ENCODE data around the gene UBE2V1. TPM values are rescaled to one million over a fixed set of nuclear protein-coding genes. Genes with fewer than 3 reads are reported as not detected.
A peak's percentile ranks its signal among the peaks of the same experiment; 100 is the strongest.

UBE2V1 gene
- total and polyA plus RNA-seq, 2 of the 13 experiments (the other 11 are each of a cell fraction or from before 2014, with no cell fraction given), result 81.3 to 132 TPM

DNA sequence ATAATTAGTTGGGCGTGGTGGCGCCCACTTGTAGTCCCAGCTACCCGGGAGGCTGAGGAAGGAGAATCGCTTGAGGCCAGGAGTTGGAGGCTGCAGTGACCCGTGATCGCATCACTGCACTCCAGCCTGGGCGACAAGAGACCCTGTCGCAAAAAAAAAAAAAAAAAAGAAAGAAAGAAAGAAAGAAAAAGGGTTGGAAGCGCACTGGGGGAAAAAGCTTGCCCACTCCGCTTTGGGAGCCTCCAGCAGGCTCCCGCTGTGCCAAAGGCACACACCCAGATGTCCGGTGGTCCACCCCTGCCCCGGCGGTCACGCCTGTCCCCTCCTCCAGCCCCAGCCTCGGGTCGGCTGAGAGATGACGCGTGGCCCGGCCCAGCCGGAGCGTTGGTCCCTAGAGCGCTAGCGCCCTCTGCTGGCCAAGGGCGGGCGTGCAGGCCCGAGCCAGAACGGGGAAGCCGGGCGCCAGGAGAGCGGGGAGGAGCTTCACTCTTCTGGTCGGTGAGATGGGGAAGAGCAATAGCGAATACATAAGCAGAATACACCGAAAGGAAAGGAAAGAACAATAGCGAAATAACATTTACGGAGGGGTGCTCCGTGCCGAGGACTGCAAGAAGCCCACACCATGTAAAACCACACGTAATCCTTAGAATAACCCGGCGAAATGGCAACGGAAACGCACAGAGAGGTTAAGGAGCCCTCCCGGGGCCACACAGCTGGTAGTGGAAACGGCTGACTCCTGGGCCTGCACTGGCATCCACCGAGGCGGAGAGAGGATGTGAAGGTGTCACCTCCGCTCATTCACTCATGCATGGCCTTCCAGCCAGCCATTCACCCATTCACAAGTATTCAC, 41.7 kb downstream of the UBE2V1 start (continued):
- TF ChIP-seq, protein P1, sequence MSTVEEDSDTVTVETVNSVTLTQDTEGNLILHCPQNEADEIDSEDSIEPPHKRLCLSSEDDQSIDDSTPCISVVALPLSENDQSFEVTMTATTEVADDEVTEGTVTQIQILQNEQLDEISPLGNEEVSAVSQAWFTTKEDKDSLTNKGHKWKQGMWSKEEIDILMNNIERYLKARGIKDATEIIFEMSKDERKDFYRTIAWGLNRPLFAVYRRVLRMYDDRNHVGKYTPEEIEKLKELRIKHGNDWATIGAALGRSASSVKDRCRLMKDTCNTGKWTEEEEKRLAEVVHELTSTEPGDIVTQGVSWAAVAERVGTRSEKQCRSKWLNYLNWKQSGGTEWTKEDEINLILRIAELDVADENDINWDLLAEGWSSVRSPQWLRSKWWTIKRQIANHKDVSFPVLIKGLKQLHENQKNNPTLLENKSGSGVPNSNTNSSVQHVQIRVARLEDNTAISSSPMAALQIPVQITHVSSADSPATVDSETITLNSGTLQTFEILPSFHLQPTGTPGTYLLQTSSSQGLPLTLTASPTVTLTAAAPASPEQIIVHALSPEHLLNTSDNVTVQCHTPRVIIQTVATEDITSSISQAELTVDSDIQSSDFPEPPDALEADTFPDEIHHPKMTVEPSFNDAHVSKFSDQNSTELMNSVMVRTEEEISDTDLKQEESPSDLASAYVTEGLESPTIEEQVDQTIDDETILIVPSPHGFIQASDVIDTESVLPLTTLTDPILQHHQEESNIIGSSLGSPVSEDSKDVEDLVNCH (CRISPR knock-in tag; IDR thresholded peaks at IDR 0.05), result no peak
- TF ChIP-seq CENPT (CRISPR knock-in tag; IDR thresholded peaks at IDR 0.05; ENCODE audit: low read depth) (no peak), ZNF10 (CRISPR knock-in tag; IDR thresholded peaks at IDR 0.05; ENCODE audit: borderline replicate concordance, low read depth) (no peak), PHF21A (CRISPR knock-in tag; IDR thresholded peaks at IDR 0.05) (peak; percentile 61; the same call in 1 of the 2 replicates), KMT2A (CRISPR knock-in tag; IDR thresholded peaks at IDR 0.05) (peak; percentile 77), ZNF704 (CRISPR knock-in tag; IDR thresholded peaks at IDR 0.05; ENCODE audit: borderline replicate concordance) (no peak), ZNF788 (CRISPR knock-in tag; IDR thresholded peaks at IDR 0.05; ENCODE audit: borderline replicate concordance) (peak; percentile 94; the same call in 1 of the 2 replicates), ZNF136 (CRISPR knock-in tag; IDR thresholded peaks at IDR 0.05; ENCODE audit: low read depth) (peak; percentile 64; the same call in 1 of the 2 replicates), SIN3A (IDR thresholded peaks at IDR 0.05; ENCODE audit: borderline replicate concordance, low read depth, low read length) (no peak), TEF (CRISPR knock-in tag; IDR thresholded peaks at IDR 0.05) (no peak), PHF5A (CRISPR knock-in tag; IDR thresholded peaks at IDR 0.05; ENCODE audit: low read depth, unreplicated experiment) (peak; percentile 82), MXI1 (IDR thresholded peaks at IDR 0.05; ENCODE audit: borderline replicate concordance, low read depth, low read length) (peak; percentile 91; the same call in 2 of the 3 replicates)
- TF ChIP-seq, protein P2, sequence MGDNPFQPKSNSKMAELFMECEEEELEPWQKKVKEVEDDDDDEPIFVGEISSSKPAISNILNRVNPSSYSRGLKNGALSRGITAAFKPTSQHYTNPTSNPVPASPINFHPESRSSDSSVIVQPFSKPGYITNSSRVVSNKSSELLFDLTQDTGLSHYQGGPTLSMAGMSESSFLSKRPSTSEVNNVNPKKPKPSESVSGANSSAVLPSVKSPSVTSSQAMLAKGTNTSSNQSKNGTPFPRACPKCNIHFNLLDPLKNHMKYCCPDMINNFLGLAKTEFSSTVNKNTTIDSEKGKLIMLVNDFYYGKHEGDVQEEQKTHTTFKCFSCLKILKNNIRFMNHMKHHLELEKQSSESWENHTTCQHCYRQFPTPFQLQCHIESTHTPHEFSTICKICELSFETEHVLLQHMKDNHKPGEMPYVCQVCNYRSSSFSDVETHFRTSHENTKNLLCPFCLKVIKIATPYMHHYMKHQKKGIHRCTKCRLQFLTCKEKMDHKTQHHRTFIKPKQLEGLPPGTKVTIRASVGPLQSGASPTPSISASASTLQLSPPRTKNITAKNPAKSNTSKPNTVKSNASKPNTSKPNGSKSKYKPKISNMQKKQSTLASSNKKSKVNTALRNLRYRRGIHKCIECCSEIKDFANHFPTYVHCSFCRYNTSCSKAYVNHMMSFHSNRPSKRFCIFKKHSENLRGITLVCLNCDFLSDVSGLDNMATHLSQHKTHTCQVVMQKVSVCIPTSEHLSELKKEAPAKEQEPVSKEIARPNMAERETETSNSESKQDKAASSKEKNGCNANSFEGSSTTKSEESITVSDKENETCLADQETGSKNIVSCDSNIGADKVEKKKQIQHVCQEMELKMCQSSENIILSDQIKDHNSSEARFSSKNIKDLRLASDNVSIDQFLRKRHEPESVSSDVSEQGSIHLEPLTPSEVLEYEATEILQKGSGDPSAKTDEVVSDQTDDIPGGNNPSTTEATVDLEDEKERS (CRISPR knock-in tag; IDR thresholded peaks at IDR 0.05), result peak; percentile 45; the same call in 1 of the 2 replicates
- TF ChIP-seq, protein P3, sequence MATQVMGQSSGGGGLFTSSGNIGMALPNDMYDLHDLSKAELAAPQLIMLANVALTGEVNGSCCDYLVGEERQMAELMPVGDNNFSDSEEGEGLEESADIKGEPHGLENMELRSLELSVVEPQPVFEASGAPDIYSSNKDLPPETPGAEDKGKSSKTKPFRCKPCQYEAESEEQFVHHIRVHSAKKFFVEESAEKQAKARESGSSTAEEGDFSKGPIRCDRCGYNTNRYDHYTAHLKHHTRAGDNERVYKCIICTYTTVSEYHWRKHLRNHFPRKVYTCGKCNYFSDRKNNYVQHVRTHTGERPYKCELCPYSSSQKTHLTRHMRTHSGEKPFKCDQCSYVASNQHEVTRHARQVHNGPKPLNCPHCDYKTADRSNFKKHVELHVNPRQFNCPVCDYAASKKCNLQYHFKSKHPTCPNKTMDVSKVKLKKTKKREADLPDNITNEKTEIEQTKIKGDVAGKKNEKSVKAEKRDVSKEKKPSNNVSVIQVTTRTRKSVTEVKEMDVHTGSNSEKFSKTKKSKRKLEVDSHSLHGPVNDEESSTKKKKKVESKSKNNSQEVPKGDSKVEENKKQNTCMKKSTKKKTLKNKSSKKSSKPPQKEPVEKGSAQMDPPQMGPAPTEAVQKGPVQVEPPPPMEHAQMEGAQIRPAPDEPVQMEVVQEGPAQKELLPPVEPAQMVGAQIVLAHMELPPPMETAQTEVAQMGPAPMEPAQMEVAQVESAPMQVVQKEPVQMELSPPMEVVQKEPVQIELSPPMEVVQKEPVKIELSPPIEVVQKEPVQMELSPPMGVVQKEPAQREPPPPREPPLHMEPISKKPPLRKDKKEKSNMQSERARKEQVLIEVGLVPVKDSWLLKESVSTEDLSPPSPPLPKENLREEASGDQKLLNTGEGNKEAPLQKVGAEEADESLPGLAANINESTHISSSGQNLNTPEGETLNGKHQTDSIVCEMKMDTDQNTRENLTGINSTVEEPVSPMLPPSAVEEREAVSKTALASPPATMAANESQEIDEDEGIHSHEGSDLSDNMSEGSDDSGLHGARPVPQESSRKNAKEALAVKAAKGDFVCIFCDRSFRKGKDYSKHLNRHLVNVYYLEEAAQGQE (IDR thresholded peaks at IDR 0.05; ENCODE audit: borderline replicate concordance in 1 of 2, low read depth in 1 of 2, low read length in 2 of 2), result no peak
